ENCODE data around the gene TRAF3IP3.

DNA sequence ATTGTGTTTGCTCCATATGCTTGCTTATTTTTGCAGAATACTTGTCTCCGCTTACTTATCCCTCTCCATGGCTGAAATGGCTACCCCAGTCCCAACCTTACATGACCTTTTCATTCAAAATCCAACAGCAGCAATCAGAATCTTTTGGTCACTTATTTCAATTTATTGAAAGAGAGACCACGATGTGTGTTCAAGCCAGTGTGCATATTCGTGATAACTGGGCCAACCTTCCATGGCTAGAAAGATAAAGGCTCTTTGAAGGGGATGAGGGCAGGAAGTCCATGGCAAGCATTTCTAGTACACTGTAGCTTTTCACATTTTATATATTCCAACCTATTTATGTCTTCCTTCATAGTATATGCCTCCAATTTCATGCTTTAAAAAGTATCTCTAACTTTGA is 28.1 kb upstream of the TRAF3IP3 start:
- TF ChIP-seq POLR2AphosphoS5 (IDR thresholded peaks at IDR 0.05; ENCODE audit: insufficient read depth, low read depth, low read length) (no peak), POLR2A (IDR thresholded peaks at IDR 0.05; ENCODE audit: low read depth, low read length) (no peak), MYC (IDR thresholded peaks at IDR 0.05; ENCODE audit: low read depth, low read length) (no peak), CTCF (IDR thresholded peaks at IDR 0.05; ENCODE audit: extremely low read depth in 1 of 2, insufficient read depth in 1 of 2, low read depth in 1 of 2, low read length in 2 of 2) (no peak), FOS (IDR thresholded peaks at IDR 0.05; ENCODE audit: borderline replicate concordance, insufficient read depth, low read length) (no peak)
